ENCODE results near the gene WNK2. TPM values are rescaled to one million over a fixed set of nuclear protein-coding genes. Genes with fewer than 3 reads are reported as not detected.
"Not testable (repeated sequence)": the region's sequence is repeated elsewhere in the genome, so short reads cannot be mapped to it uniquely, and the experiment has no call there.

The WNK2 gene
- total RNA-seq, 4 donors from 2014 or later = 6.2 to 31.9 (median 18.9) TPM

- no peaks in the 10 kb centered on the region for H3K36me3 ChIP-seq
- intact Hi-C loops (cut with DNase I; ENCODE audit: low total_unique reads) = no loop called here
- peaks cover 0 to 11% of the 10 kb centered on the region in 2 donors for H3K4me1 ChIP-seq
- H3K27ac ChIP-seq = no peak overlapping the region
- H3K4me3 ChIP-seq = no peak overlapping the region
- H3K9me3 ChIP-seq = no peaks in the 10 kb centered on the region
- H3K27me3 ChIP-seq = no peaks in the 10 kb centered on the region
- no peak for DNase-seq
- no peak for TF ChIP-seq POLR2A (IDR thresholded peaks at IDR 0.05)
- TF ChIP-seq CTCF (IDR thresholded peaks at IDR 0.05) = no peak
Measured at GRCh38 chr9:93139365-93140182, 44.4 kb upstream of the WNK2 start.

GRCh38 chr9:93141771-93142483 lies 42.0 kb upstream of the WNK2 start:
- H3K36me3 ChIP-seq = no peaks in the 10 kb centered on the region
- H3K27me3 ChIP-seq = no peaks in the 10 kb centered on the region
- intact Hi-C loops (cut with DNase I; ENCODE audit: low total_unique reads) = no loop called here
- H3K9me3 ChIP-seq = no peaks in the 10 kb centered on the region
- no peak for TF ChIP-seq CTCF (IDR thresholded peaks at IDR 0.05)
- no peak for TF ChIP-seq POLR2A (IDR thresholded peaks at IDR 0.05)
- no peak overlapping the region for H3K27ac ChIP-seq
- DNase-seq = no peak
- H3K4me3 ChIP-seq = no peak overlapping the region
- H3K4me1 ChIP-seq = no peaks in the 10 kb centered on the region

GRCh38 chr9:93143830-93144530 lies 40.0 kb upstream of the WNK2 start:
- no peak overlapping the region for H3K4me3 ChIP-seq
- H3K27ac ChIP-seq = no peak overlapping the region
- intact Hi-C loops (cut with DNase I; ENCODE audit: low total_unique reads) = no loop called here
- TF ChIP-seq POLR2A (IDR thresholded peaks at IDR 0.05) (no peak), CTCF (IDR thresholded peaks at IDR 0.05) (no peak)
- no peaks in the 10 kb centered on the region for H3K36me3 ChIP-seq
- no peaks in the 10 kb centered on the region for H3K27me3 ChIP-seq
- no peak for DNase-seq
- no peaks in the 10 kb centered on the region for H3K4me1 ChIP-seq
- no peaks in the 10 kb centered on the region for H3K9me3 ChIP-seq

GRCh38 chr9:93146696-93147095 lies 37.2 kb upstream of the WNK2 start:
- H3K4me1 ChIP-seq; H3K4me3 ChIP-seq; H3K27me3 ChIP-seq; H3K27ac ChIP-seq; H3K9me3 ChIP-seq; intact Hi-C loops (cut with DNase I; ENCODE audit: low total_unique reads); H3K36me3 ChIP-seq; DNase-seq: not testable (repeated sequence)

- intact Hi-C loops (cut with DNase I; ENCODE audit: low total_unique reads) = no loop called here
Measured at GRCh38 chr9:93147632-93148031, 36.3 kb upstream of the WNK2 start.

More at GRCh38 chr9:93147632-93148031, 36.3 kb upstream of the WNK2 start:
- no peaks in the 10 kb centered on the region for H3K9me3 ChIP-seq
- no peaks in the 10 kb centered on the region for H3K27me3 ChIP-seq
- H3K4me1 ChIP-seq = no peaks in the 10 kb centered on the region
- no peak for DNase-seq
- H3K4me3 ChIP-seq = no peak overlapping the region
- no peaks in the 10 kb centered on the region for H3K36me3 ChIP-seq
- no peak overlapping the region for H3K27ac ChIP-seq
- TF ChIP-seq POLR2A (IDR thresholded peaks at IDR 0.05) = no peak
- no peak for TF ChIP-seq CTCF (IDR thresholded peaks at IDR 0.05)
